HG02763 (cell line): ENCODE data around the gene KLK1.

Experiments used
- ATAC-seq: cut with Tn5 transposase; IDR thresholded peaks from one replicate; pipeline ENCODE4 v1.9.1; 2021; ENCODE audit warnings: mild to moderate bottlenecking, moderate library complexity; ENCODE audit not compliant: unreplicated experiment

KLK1 gene

DNA sequence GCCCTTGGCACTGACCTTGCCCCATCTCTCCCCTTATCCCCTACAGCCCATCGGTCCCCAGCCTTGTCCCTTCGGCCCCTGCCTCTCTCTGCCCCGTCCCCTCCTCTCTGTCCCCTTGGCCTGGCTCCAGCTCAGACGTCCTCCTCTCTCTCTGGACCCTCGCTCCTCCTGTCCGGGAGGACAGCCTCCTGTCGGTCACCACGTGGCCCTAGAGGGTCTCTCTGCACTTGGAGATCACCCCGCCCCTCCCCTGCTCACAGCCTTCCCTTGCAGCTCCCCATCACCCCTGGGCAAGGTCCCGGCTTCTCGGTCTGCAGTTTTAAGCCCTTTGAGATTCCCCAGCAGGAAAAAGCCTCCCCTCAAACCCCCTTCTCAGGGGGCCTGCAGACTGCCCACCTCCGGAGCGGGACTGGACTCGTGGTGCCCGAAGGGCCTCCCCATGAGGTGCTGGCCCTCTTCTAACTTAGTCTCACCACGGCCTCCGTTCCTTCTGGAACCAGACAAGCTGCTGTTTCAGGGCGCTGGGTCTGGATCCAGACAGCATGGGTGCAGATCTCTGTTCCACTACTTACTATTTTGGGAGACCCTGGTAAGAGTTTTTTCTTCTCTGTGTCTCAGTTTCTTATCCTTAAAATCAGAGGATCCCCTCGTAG lies 13.1 kb upstream of the KLK1 start:
- ATAC-seq, result no peak

DNA sequence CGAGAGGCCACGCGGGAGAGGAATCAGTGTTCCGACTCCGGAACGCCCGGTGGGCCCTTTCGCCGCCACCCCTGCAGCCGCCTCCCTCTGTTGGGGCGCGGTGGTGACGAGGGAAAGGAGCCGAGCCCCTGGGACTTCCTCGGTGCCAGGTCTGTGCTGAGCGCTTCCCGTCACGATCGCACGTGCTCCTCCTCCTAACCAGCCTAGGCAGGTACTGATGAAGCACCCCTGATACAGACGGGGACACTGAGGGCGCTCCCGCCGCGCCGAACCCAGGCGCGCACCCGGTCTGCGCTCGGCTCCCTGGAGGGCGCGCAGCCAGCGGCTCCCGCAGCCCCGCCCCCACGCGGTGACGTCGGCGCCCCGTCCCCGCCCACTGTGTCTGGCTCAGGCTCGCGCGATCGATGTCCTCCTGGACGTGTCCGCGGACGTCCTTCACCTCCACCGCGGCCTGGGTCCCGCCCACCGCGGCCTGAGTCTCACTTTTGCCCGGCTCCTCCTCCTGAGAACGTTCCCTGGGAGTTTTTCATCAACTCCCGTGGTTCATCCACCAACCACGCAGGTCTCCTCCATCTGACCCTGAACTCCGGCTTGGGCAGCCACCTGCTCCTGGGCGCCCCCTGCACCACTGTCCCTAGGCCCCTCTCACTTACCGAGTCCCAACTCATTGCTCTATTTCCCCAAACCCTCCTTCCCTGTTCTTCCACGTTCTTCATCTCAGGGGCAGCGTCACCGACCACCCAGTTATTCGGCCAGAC lies 12.4 kb upstream of the KLK1 start:
- no peak for ATAC-seq

DNA sequence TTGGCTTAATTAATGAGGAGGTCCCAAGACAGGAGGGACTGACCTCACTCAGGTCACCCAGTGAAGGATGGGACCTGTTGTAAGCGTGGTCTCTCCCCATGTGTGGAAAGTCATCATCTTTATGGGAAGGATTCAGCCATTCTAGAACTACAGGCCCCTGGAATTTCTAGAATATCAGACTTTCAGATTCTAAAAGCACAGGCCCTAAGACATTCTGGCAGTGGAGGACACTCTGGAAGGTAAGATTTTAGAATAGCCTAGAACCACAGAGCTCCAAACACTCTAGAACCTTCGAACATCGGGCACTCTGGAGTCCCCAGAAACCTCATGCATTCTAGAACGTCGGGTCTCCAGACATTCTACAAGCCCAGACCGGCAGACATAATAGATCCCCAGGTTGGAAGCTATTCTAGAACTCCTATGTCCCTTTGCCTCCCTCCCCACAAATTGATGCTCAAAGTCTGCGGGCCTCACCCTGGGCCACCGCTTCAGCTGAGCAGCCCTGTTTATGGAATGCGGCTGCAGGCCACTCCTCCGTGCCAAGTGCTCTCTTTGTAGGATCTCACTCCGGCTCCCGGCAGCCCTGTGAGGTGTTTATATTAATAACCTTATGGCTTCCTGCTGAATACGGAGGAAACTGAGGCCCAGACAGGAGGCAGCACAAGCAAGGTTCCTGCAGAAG lies 11.7 kb upstream of the KLK1 start:
- no peak for ATAC-seq

DNA sequence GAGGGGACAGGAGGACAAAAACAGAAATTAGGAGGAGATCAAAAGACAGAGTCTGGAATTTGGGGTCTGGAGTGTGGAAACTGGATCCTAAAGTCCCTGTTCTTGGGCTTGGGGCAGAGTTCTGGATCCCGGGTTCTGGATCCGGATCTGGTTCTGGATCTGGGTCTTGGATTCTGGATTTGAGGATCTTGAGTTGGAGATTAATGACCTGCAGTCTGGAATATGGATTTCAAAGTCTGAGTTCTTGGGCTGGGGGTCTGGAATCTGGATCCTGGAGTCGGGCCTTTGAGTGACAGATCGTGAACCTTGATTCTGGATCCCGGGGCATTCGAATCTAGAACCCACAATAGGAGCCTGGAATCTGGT lies 10.2 kb upstream of the KLK1 start:
- ATAC-seq, result no peak

GRCh38 chr19:50833117-50833801 lies 9.7 kb upstream of the KLK1 start, which contains the start of gene KLK15:
TSS of gene KLK15 (minus strand) at chr19:50833574. CDS start at chr19:50831492, 2,082 bp downstream.
- ATAC-seq, result no peak

- no peak for ATAC-seq
These were observed 9.1 kb upstream of the KLK1 start for GRCh38 chr19:50832666-50833065.

- ATAC-seq, result no peak
These were observed 7.4 kb upstream of the KLK1 start for GRCh38 chr19:50831026-50831396.

DNA sequence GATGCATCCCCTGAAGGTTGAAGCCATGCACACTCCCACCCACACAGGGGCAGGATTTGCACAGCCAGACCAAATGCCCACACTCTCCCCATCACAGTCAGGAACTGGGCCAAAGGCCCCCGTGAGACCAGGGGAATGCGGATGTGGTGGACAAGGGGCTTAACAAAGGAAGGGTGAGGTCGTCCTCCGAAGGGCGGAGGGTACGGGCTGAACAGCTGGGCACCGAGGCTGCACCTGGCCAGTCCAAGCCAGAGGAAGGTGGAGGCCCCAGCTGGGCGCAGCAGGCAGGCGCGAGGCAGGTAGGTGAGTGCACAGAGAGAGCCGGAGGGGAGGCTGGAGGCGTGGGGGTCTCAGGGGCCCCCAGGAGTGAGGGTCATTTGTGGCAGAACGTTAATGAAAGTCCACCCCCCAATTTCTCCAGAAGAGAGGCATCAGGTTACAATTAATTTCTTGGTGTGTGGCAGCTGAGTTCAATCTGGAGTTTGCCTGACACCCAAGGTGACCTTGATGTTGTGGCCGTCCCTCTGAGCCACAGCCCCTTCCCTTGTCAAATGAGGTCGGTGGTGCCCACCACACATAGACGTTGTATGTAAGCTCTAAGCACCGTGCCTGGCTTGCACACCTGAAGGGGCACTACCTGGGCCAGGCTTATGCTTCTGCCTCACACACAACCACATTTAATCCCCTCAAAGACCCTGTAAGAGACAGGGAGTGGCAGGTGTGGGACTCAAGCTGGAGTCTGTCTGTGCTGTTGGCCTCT lies 6.9 kb upstream of the KLK1 start:
- no peak for ATAC-seq

DNA sequence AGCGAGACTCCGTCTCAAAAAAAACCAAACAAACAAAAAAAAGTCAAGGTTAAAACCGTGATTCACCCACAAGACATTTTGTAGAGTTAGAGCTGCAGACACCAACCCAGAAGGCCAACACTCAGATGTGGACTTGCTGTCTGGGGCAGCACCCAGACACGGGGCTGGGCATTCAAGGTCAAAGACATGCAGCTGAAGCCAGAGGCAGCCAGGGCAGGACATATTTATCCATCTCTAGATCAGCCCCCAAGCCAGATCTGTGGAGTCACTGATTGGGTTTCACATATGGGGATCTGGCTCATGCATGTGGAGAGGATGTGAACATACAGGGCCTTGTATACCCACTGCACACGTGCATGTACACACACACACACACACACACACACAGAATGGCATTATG lies 6.2 kb upstream of the KLK1 start:
- ATAC-seq, result no peak

DNA sequence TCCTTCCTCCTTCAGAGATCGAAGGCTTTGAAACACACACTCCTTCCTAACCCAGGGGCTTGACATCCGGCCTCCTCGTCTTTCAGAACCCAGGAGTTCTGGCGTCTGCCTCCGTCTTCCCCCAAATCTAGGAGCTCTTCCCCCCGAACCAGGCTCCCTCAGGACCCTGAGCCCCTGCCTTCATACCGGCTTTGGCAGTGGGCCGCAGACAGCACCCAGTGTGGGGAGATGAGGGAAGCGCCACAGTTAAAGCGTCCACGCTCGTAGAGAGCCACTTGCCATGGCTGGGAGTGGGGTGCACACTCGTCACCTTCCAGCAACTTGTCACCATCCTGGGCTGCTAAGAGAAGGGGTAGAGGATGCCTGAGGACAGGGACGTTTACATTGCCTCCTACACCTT lies 3.9 kb upstream of the KLK1 start:
- no peak for ATAC-seq

DNA sequence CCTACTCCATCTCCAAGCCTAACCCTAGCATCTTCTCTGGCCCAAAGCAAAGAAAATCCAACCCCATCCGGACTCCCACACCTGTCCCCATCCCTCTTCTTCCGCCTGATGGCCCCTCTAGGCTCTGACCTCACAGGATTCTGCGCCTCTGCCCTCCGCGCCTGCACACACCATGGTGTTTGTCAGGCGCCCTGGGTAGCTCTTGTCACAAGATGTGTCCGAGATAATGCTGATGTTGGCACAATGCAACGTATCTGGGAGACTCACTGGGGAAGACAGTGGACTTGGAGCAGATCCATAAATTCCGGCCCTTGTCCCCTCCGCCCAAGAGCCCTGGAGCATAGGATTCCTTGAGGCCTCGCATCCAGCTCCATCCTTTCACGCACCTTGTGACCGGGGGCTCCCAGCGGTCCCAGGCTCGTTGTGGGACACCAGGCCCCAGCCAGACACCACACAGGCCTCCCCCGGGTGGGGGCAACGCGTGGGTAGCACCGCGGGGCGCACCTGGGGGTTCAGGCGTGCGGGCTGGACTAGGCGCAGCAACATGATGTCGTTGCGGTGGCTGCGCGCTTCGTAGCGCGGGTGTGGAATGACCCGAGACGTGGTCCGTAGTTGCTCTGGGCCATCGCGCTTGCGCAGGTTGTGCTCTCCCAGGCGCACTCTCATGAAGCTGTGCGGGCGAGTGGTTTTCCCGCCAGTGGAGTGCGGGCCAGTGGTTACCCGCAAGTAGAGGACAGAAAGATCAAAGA lies 3.1 kb upstream of the KLK1 start:
- ATAC-seq, result no peak

- ATAC-seq, result no peak
These were observed 852 bp downstream of the KLK1 start for GRCh38 chr19:50822661-50823208.

- no peak for ATAC-seq
These were observed 2.0 kb downstream of the KLK1 start for GRCh38 chr19:50821622-50822021.

GRCh38 chr19:50821248-50821612 lies 2.4 kb downstream of the KLK1 start:
- ATAC-seq, result no peak

GRCh38 chr19:50820549-50821247 lies 2.9 kb downstream of the KLK1 start:
- ATAC-seq, result no peak

DNA sequence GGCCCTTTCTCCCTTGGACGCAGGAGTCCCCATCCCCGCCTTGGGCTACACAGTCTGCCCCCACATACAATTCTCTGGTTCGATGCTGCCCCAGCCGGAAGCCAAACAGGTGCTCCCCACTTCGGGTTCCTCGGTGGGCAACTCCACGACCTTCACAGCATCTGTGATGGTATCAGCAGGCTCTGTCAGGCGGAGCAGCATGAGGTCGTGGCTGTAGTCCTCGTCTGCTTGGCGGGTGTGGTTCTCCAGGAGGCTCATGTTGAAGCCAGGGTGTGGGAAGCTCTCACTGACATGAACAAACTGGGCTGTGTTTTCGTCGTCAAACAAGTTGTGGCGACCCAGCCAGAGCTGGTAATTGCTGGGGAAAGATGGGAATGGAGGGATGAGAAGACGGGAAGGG lies 3.5 kb downstream of the KLK1 start:
- ATAC-seq, result no peak

DNA sequence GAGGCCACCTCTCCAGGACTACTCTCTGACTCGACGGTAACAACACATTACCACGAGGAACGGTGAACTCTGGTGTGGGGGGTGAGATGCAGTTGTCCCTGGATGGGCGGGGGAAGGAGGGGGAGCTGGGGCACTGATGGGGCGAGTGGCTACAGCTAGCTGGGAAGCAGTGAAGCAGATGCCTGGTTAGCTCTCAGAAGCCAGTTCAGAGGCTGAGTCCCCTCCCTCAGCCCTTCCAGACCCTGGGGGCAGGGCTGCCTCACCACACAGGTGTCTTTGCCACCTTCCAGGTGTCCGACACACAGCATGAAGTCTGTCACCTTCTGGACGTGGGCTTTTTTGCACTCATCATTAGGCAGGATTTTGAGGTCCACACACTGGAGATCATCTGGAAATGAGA lies 4.0 kb downstream of the KLK1 start:
- ATAC-seq, result no peak

DNA sequence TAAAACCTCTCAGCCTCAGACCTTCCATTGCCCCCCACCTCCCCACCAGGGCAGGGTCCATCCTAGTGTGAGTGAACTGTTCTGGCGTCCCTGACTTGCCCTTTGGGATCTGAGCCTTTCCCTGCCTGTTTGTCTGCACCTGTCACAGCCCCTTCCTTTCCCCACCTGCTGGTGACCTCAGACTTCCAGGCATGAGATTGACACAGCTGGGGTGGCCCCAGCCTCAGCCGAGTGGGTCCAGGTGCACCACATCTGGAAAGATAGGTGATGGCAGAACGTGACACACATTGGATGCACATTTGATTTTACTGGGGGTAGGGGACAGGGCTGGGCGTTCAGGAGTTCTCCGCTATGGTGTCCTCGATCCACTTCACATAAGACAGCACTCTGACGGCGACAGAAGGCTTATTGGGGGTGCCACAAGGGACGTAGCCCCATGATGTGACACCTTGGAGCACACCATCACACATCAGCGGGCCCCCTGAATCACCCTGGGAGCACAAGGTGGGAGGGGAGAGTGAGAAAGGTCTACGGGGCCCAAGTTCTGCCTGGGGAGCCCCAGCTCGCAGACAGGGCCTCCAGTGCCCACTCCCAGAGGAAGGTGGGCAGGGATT lies 4.6 kb downstream of the KLK1 start:
- ATAC-seq, result no peak
